Osteocyte (in vitro differentiated cells): Measurements from ENCODE around the gene WDR86. TPM values are rescaled to one million over a fixed set of nuclear protein-coding genes. Genes with fewer than 3 reads are reported as not detected.
A peak's percentile ranks its signal among the peaks of the same experiment; 100 is the strongest.

ENCODE experiments used
- DNase-seq: peaks from one replicate; pipeline ENCODE4 v3.0.0; 2021; ENCODE audit warnings: mixed read lengths; ENCODE audit not compliant: unreplicated experiment; ENCODE audit errors: extremely low spot score
- H3K27ac Mint-ChIP-seq: one replicate; pipeline ENCODE4 v1.8.0; 2021; ENCODE audit warnings: mild to moderate bottlenecking, mixed read lengths; ENCODE audit not compliant: unreplicated experiment
- H3K27me3 Mint-ChIP-seq: one replicate; pipeline ENCODE4 v1.8.0; 2021; ENCODE audit warnings: mixed read lengths; ENCODE audit not compliant: unreplicated experiment
- H3K36me3 Mint-ChIP-seq: one replicate; pipeline ENCODE4 v1.8.0; 2021; ENCODE audit warnings: mixed read lengths; ENCODE audit not compliant: unreplicated experiment
- H3K4me1 Mint-ChIP-seq: one replicate; pipeline ENCODE4 v1.8.0; 2021; ENCODE audit warnings: mixed read lengths; ENCODE audit not compliant: unreplicated experiment
- H3K4me3 Mint-ChIP-seq: one replicate; pipeline ENCODE4 v1.8.0; 2021; ENCODE audit warnings: mild to moderate bottlenecking, moderate library complexity, mixed read lengths; ENCODE audit not compliant: unreplicated experiment
- H3K9me3 Mint-ChIP-seq: one replicate; pipeline ENCODE4 v1.8.0; 2021; ENCODE audit warnings: mixed read lengths; ENCODE audit not compliant: unreplicated experiment
- total RNA-seq: library from RNA; stranded (reverse); gene quantifications from 2 replicates; pipeline ENCODE4 v1.2.1, GENCODE V29; 2021
- TF ChIP-seq, protein P1 (sequence below): fragments of 200-600 bp; sonication (generic); IDR thresholded peaks from 2 replicates; pipeline ENCODE4 v1.5.0; 2021; ENCODE audit warnings: antibody characterized with exemption, mild to moderate bottlenecking, moderate library complexity

The WDR86 gene
- total RNA-seq, 1 donor from 2014 or later, result not detected

DNA sequence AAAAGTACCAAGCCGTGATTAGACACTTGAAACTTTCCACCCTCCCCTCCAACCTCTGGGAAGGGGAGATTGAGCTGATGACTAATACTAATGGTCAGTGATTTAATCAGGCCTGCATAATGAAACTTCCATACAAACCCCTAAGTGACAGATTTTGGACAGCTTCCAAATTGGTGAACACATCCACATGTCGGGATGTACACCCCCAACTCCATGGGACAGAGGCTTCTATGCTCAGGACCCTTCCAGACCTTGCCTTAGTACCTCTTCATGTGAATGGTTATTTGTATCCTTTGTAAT, 63.4 kb downstream of the WDR86 start:
- H3K27ac Mint-ChIP-seq, result no peak overlapping the region
- DNase-seq, result peak; percentile 21
- H3K4me1 Mint-ChIP-seq, result peaks cover 23% of the 10 kb centered on the region
- no peak overlapping the region for H3K4me3 Mint-ChIP-seq
- peaks cover 27% of the 10 kb centered on the region for H3K36me3 Mint-ChIP-seq
- no peaks in the 10 kb centered on the region for H3K27me3 Mint-ChIP-seq
- no peaks in the 10 kb centered on the region for H3K9me3 Mint-ChIP-seq
- TF ChIP-seq, protein P1, sequence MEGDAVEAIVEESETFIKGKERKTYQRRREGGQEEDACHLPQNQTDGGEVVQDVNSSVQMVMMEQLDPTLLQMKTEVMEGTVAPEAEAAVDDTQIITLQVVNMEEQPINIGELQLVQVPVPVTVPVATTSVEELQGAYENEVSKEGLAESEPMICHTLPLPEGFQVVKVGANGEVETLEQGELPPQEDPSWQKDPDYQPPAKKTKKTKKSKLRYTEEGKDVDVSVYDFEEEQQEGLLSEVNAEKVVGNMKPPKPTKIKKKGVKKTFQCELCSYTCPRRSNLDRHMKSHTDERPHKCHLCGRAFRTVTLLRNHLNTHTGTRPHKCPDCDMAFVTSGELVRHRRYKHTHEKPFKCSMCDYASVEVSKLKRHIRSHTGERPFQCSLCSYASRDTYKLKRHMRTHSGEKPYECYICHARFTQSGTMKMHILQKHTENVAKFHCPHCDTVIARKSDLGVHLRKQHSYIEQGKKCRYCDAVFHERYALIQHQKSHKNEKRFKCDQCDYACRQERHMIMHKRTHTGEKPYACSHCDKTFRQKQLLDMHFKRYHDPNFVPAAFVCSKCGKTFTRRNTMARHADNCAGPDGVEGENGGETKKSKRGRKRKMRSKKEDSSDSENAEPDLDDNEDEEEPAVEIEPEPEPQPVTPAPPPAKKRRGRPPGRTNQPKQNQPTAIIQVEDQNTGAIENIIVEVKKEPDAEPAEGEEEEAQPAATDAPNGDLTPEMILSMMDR, result no peak

DNA sequence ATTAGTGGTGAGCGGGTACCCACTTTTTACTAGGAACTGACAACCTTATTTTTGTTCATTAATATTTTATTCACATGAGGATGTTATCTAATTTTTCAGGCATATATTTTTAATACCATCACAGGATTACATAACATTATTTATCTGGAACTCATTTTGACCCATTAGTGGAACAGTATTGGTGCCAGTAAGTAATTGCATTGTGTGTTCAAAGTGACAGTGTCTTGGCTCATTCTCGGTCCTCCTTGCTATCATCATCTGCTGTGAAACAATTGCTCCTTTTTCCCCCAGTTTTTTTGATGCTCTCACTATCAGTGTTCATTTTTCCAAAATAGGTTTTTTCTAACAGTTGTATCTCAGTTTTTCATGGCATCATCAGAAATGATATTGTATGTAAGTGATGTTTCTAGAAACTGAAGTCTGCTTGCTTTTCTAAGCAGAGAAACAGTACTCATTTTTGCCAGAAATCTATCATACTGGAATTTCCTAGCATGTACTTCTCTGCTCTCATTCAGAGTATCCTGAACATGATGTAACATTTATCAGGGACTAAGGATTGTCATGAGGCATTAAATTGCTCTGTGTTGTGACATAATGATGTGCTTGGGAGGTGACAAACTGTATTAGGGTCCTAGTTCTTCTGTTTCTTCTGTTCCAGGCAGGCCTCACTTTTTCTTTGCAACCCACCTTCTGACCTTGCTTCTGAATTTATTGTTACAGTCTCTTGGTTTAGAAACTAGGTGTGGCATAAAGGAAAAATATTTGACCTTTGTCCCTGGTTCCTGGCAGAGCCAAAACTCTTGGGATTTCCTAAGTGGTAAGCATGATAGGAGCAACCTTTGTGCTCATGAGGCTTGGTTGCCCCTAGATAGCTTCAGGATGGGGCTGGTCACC, 64.0 kb downstream of the WDR86 start:
- no peak for DNase-seq
- TF ChIP-seq, protein P1, result no peak
- H3K27ac Mint-ChIP-seq, result no peak overlapping the region
- no peaks in the 10 kb centered on the region for H3K27me3 Mint-ChIP-seq
- no peaks in the 10 kb centered on the region for H3K9me3 Mint-ChIP-seq
- peaks cover 23% of the 10 kb centered on the region for H3K4me1 Mint-ChIP-seq
- H3K4me3 Mint-ChIP-seq, result no peak overlapping the region
- H3K36me3 Mint-ChIP-seq, result peaks cover 25% of the 10 kb centered on the region

DNA sequence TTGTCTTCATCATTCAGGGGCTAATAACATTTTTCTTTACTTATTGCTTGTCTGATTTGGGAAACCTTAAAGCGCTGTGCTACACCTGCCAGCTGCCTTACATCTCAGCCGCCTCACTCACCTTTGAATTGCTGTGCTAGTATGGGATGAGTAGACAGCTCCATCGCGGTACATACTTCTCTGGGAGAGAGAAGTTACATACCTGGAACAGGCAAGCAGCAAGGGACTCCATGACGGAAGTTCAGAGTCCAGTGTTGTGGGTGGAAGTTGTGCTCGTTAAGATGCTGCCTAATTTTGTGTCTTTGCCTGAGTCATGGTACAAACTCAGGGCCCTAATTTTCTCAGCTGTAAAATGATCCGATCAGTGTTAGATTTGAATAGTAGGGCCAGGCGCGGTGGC, 66.3 kb downstream of the WDR86 start:
- peaks cover 17% of the 10 kb centered on the region for H3K36me3 Mint-ChIP-seq
- H3K27me3 Mint-ChIP-seq, result peaks cover 5% of the 10 kb centered on the region
- TF ChIP-seq, protein P1, result no peak
- H3K27ac Mint-ChIP-seq, result no peak overlapping the region
- peak overlapping the region; percentile 49 for H3K4me3 Mint-ChIP-seq
- H3K9me3 Mint-ChIP-seq, result no peaks in the 10 kb centered on the region
- DNase-seq, result peak; percentile 25
- peaks cover 16% of the 10 kb centered on the region for H3K4me1 Mint-ChIP-seq

DNA sequence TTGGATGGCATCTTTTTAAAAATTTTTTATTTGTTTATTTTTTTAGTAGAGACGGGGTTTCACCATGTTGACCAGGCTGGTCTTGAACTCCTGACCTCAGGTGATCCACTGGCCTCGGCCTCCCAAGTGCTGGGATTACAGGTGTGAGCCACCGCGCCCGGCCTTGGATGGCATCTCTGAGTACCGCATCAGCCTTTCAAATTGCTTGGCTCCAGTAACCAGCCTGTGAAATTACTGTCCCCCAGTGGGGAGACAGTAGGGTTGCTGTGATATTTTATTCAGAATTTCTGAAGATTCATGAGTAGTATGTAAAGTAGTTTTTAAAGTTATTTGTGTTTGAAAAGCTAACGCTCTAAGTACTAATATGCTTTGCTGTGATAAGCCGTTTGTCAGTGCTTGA, 67.0 kb downstream of the WDR86 start:
- Mint-ChIP-seq H3K27ac (peak overlapping the region; percentile 66), H3K9me3 (no peaks in the 10 kb centered on the region), H3K4me1 (peaks cover 16% of the 10 kb centered on the region), H3K4me3 (peak overlapping the region; percentile 83), H3K36me3 (peaks cover 13% of the 10 kb centered on the region), H3K27me3 (peaks cover 5% of the 10 kb centered on the region)
- TF ChIP-seq, protein P1, result no peak
- peak; percentile 23 for DNase-seq

DNA sequence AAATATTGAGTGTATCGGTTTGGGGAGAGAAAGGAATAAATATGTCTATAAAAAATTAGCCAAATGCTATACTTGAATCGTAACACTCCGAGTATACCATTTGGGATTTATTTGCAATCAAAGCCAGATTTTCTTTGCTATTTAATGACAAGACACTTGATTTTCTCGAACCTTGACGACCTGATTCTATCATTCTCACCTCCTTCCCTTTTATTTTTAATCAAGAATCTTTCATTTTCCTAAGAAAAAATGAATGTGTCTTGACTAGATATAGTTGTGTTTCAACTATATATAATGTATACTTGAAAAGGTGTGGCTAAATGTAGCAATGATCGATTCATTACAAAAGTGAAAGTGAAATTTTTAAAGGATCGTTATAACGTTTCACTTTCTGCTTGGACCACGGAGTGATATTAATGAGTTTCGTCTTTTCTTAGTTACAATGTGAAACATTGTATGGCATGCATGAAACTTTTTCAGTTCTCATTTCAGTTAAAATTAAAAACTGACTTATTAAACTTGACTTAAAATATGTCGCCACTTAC, 67.7 kb downstream of the WDR86 start:
- peaks cover 5% of the 10 kb centered on the region for H3K27me3 Mint-ChIP-seq
- peak overlapping the region; percentile 83 for H3K4me3 Mint-ChIP-seq
- TF ChIP-seq, protein P1, result no peak
- peaks cover 16% of the 10 kb centered on the region for H3K4me1 Mint-ChIP-seq
- peaks cover 11% of the 10 kb centered on the region for H3K36me3 Mint-ChIP-seq
- H3K27ac Mint-ChIP-seq, result peak overlapping the region; percentile 66
- no peak for DNase-seq
- H3K9me3 Mint-ChIP-seq, result no peaks in the 10 kb centered on the region
